Duodenal mucosa (tissue), 2 donors: Measurements from ENCODE around the gene PRDM5.
"Not testable (repeated sequence)": the region's sequence is repeated elsewhere in the genome, so short reads cannot be mapped to it uniquely, and the experiment has no call there.

ENCODE experiments used
- H3K27ac ChIP-seq: one replicate; pipeline ENCODE4 v1.7.0; 2013; ENCODE audit warnings: low read depth, low read length
- H3K27me3 ChIP-seq, 2 donors: one replicate each; pipeline ENCODE4 v1.7.0; 2013; ENCODE audit warnings: low read length in 2 of 2, control low read depth in 1 of 2; ENCODE audit not compliant: insufficient read depth in 2 of 2, control insufficient read depth in 1 of 2
- H3K36me3 ChIP-seq, 2 donors: one replicate each; pipeline ENCODE4 v1.7.0; 2013; ENCODE audit warnings: low read length in 2 of 2, control low read depth in 1 of 2; ENCODE audit not compliant: insufficient read depth in 2 of 2, control insufficient read depth in 1 of 2
- H3K4me1 ChIP-seq, 2 donors: one replicate each; pipeline ENCODE4 v1.7.0; 2013; ENCODE audit warnings: low read length in 2 of 2, control low read depth in 1 of 2; ENCODE audit not compliant: insufficient read depth in 2 of 2, control insufficient read depth in 1 of 2
- H3K4me3 ChIP-seq, 2 donors: one replicate each; pipeline ENCODE4 v1.7.0; 2013; ENCODE audit warnings: low read length in 2 of 2, low read depth in 1 of 2
- H3K9ac ChIP-seq, 2 donors: one replicate each; pipeline ENCODE4 v1.7.0; 2013; ENCODE audit warnings: low read length in 2 of 2, low read depth in 1 of 2
- H3K9me3 ChIP-seq, 2 donors: one replicate each; pipeline ENCODE4 v1.7.0; 2013; ENCODE audit warnings: low read length in 2 of 2, control low read depth in 1 of 2; ENCODE audit not compliant: control insufficient read depth in 1 of 2

The PRDM5 gene

DNA sequence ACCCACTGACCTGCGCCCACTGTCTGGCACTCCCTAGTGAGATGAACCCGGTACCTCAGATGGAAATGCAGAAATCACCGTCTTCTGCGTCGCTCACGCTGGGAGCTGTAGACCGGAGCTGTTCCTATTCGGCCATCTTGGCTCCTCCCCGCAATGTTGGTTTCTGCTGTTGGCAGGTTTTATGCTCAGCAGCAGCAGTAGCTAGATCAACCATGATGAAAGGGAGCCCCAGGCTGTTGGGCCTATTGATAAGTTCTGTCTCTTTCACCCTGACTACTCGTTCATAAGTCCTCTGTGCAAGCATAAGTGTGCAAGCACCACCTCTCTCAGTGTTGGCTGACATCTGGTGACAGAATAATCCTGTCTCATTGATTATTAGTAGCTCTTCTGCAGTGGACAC, 274.2 kb downstream of the PRDM5 start:
- H3K27me3 ChIP-seq, H3K4me3 ChIP-seq, H3K9ac ChIP-seq, H3K36me3 ChIP-seq, H3K4me1 ChIP-seq, H3K9me3 ChIP-seq, H3K27ac ChIP-seq: not testable (repeated sequence)
